ENCODE results near the gene CLDN15. TPM values are rescaled to one million over a fixed set of nuclear protein-coding genes. Genes with fewer than 3 reads are reported as not detected.

Gene CLDN15
- total and polyA plus RNA-seq, 2 donors (not counting 1 experiment from before 2014, with no cell fraction given), result 31.1 to 42.1 TPM

GRCh38 chr7:101244375-101245146 is 7.0 kb upstream of the CLDN15 start, which contains the start of gene FIS1:
Gene FIS1, minus strand, starts transcription at chr7:101245081. Its CDS starts 77 bp downstream, at chr7:101245004.
- Histone ChIP-seq H3K27ac (ENCODE audit: low read length in 2 of 2) (peak within 1 kb of the TSS; percentile 91 to 97), H4K20me1 (ENCODE audit: control insufficient read depth, insufficient read depth, low read length, poor library complexity, severe bottlenecking) (peaks cover 71% of the 10 kb centered on the region), H3K79me2 (ENCODE audit: control insufficient read depth, insufficient read depth, low read length) (peaks cover 88% of the 10 kb centered on the region), H3K9ac (ENCODE audit: low read length) (peak within 1 kb of the TSS; percentile 89), H3K27me3 (replicated peaks in 1 of 4; ENCODE audit: control extremely low read depth in 1 of 4, control insufficient read depth in 3 of 4, insufficient read depth in 4 of 4, low read length in 3 of 4) (no peaks in the 10 kb centered on the region), H2AFZ (ENCODE audit: insufficient read depth, low read depth, low read length, poor library complexity, severe bottlenecking) (peak within 1 kb of the TSS; percentile 90), H3K4me1 (ENCODE audit: control insufficient read depth in 2 of 2, insufficient read depth in 2 of 2, low read length in 2 of 2) (peaks cover 13 to 31% of the 10 kb centered on the region in 2 donors), H3K4me2 (replicated peaks; ENCODE audit: low read depth, low read length, poor library complexity, severe bottlenecking) (peak within 1 kb of the TSS; percentile 93), H3K4me3 (ENCODE audit: control extremely low read depth in 1 of 5, extremely low read depth in 1 of 5, insufficient read depth in 1 of 5, low read depth in 2 of 5, low read length in 4 of 5) (peak within 1 kb of the TSS; percentile 95 to 100 (median 99)), H3K36me3 (replicated peaks in 1 of 2; ENCODE audit: control extremely low read depth in 1 of 2, control insufficient read depth in 1 of 2, extremely low read depth in 1 of 2, insufficient read depth in 2 of 2, low read length in 1 of 2) (peaks cover 0 to 26% of the 10 kb centered on the region in 2 experiments), H3K9me3 (ENCODE audit: control extremely low read depth in 1 of 3, control insufficient read depth in 2 of 3, insufficient read depth in 1 of 3, low read length in 2 of 3) (no peaks in the 10 kb centered on the region)
- Mint-ChIP-seq H3K4me1 (peaks cover 41% of the 10 kb centered on the region), H3K27ac (peak within 1 kb of the TSS; percentile 97), H3K4me3 (peak within 1 kb of the TSS; percentile 98), H3K27me3 (no peaks in the 10 kb centered on the region), H3K9me3 (ENCODE audit: insufficient read depth) (no peaks in the 10 kb centered on the region)
- peak; percentile 98 for TF ChIP-seq CTCF (IDR thresholded peaks at IDR 0.05)
- TF ChIP-seq EZH2 (IDR thresholded peaks at IDR 0.05; ENCODE audit: borderline replicate concordance, insufficient read depth, low read depth, low read length, poor library complexity, severe bottlenecking), result no peak
- intact Hi-C loops (cut with micrococcal nuclease), result loop anchor here (1.0 to 2.0 kb wide), 11 partner anchors 8 to 632 kb away; partner anchors contain the start of genes AP1S1, IFT22, MOSPD3 and SRRT
- ATAC-seq (ENCODE audit: low read depth) (peak; percentile 93), DNase-seq (peak; percentile 97)
- POLR2A ChIA-PET, result interaction anchor here (0.6 to 2.4 kb wide), 6 partner anchors 27 to 1740 kb away, joined by 3 to 15 read pairs (median 4); partner anchors contain the start of genes IFT22, PLOD3, VGF and ZNHIT1
- WGBS (ENCODE audit: insufficient coverage), result under 1% methylated on average over 43 of the region's 45 CpGs
- CTCF ChIA-PET, result interaction anchor here (0.6 to 4.6 kb wide), 15 partner anchors 9 to 612 kb away, joined by 3 to 65 read pairs (median 6); partner anchors contain the start of genes PLOD3, UFSP1 and ZNHIT1

Measured in B cell (primary cell).